SKM-1 (cell line): ENCODE measurements around the gene HTR4.
"Not testable (repeated sequence)": the region's sequence is repeated elsewhere in the genome, so short reads cannot be mapped to it uniquely, and the experiment has no call there.

Experiments used
- DNase-seq: peaks from one replicate; lab custom pipeline; 2025; ENCODE audit not compliant: unreplicated experiment; lab: John Stamatoyannopoulos, UW

Gene HTR4

GRCh38 chr5:148539851-148540250 is 114.5 kb downstream of the HTR4 start:
- no peak for DNase-seq

DNA sequence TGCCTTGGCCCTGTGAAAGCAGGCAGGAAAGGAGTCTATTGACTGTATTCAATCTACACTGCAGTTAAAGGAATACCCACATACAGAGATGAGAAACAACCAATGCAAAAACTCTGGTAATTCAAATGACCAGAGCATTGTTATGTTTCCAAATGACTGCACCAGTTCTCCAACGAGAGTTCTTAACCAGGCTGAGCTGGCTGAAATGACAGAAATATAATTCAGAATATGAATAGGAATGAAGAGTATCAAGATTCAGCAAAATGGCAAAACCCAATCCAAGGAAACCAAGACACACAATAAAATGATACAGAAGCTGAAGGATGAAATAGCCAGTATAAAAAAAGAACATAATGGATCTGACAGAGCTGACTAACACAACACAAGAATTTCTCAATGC is 119.1 kb downstream of the HTR4 start:
- DNase-seq: no peak

GRCh38 chr5:148532969-148533670 is 121.2 kb downstream of the HTR4 start:
- DNase-seq: no peak

GRCh38 chr5:148529450-148529849 is 124.9 kb downstream of the HTR4 start:
- DNase-seq: not testable (repeated sequence)

DNA sequence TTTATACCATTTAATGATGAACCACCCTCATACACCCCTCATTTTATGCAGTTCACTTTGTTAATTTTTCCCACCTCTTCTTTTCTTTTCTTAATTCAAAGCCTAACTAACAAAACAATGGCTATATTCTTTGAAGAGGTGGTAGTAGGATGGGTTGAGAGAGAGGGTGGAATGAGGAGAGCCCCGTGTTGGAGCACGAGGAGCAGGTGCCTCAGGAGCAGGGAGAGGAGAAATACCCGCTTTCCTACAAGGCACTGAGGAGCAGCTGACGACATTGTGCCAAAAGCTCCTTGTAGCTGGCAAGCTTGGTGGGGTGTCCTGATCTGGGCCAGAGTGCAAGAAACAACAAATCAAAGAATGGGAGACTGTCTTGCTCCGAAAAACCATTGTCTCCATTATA is 129.6 kb downstream of the HTR4 start:
- no peak for DNase-seq

- DNase-seq: no peak
These were observed 131.2 kb downstream of the HTR4 start for GRCh38 chr5:148523139-148523538.

DNA sequence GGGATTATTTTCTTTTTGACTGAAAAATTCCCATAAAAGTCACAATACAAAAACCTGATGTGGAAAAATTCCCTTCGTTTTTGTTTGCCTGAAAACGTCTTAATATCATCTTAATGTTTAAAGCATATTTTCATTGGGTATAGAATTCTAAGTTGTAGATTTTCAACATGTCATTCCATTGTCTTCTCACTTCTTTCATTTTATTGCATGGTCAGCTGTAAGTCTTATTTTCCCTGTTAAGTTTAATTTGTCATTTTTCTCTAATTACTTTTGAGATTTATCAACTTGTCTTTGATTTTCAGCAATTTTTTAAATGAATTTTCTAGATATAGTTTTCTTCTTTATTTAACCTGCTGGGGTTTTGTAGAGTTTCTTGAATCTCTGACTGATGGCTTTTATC is 138.9 kb downstream of the HTR4 start:
- DNase-seq: no peak

GRCh38 chr5:148514344-148514743 is 140.0 kb downstream of the HTR4 start:
- no peak for DNase-seq

GRCh38 chr5:148512498-148512897 is 141.8 kb downstream of the HTR4 start:
- DNase-seq: no peak

GRCh38 chr5:148511810-148512347 is 142.4 kb downstream of the HTR4 start:
- DNase-seq: no peak

DNA sequence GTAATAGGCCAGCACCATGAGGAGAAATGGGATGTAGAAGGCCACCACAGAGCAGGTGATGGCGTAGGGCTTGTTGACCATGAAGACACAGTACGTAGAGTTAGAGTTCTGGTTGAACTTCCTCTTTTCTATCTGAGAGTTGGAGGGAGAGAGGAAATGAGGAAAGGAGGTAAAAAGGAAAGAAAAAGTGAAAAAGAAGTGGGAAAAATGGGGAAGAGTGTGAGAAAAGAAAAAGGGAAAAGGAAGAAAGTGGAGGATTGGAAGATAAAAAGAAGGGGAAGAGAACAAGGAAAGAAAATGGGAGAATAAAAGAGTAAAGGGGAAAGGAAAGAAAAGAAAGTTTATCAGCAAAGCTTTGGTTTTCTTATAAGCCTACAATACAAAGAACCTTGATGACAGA is 144.4 kb downstream of the HTR4 start:
- no peak for DNase-seq

DNA sequence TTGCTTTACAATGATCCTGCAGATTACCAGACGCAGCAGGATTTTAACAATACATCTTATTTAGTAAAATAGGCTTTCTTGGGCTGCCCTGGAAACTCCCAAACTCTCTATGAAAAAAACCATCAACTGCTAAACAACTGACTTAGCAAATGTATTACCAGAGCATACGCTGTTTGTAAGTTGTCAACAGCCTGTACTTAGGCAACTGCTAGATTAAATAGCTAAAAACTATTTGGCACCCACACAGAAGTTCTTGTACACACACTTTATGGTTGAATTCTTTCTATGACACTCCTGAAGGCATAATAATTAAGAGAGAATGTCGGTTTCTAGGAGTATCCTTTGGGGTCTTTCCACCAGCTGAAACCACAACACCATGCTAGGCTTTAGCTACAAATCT is 146.7 kb downstream of the HTR4 start:
- no peak for DNase-seq

- DNase-seq: no peak
These were observed 154.9 kb downstream of the HTR4 start for GRCh38 chr5:148499452-148499851.

- no peak for DNase-seq
These were observed 156.6 kb downstream of the HTR4 start for GRCh38 chr5:148497757-148498156.

DNA sequence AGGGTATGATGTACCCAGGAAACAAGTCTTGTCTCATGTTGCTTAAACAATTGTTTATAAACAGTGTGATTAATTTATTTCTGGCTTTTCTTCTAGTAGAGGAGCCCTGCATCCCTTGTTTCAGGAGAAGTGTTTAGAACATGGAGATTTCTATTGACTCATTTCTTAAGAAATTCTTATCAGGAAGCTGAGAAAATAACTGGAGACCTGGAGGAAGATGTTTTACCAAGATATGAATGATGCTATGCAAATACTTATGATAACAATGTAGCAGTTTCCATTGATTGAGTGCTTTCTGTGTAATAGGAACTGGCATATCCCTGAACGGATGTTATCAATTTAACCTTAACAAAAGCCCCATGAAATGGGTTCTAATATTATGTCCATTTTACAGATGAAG is 162.0 kb downstream of the HTR4 start:
- no peak for DNase-seq

- DNase-seq: no peak
These were observed 162.5 kb downstream of the HTR4 start for GRCh38 chr5:148491793-148492184.

DNA sequence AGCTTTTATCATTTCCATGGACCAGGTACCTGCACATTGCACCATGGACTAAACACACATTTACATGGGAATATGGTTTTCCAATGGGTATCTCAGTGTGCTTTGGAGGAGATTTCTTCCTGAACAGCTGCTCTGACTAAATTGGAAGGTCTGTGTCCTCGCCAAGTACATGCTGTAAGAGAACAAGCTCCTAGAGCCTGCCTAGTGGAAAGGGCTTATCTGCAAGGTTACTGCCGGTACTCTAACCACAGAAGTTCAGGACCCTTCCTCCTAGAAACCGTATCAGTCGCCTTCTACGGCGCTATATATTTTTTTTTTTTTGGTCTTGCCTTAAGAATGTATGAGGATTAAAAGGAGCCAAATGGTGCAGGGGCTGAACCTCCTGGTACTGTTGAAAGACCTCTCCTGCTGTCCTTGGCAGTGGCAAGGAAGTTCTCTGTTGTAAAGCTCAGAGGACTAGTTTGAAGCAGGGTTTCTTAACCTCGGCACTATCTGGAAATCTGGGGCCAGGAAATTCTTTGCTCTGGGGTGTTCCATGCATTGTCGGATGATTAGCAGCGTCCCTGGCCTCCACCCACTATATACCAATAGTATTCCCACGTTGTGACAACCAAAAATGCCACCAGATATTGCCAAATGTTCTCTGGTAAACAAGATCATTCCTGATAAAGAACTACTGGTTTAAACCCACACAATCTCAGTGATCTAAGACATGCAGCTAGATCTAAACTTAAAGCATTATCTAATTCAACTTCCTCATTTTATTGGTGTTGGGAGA is 163.1 kb downstream of the HTR4 start:
- peak; percentile 18 for DNase-seq

DNA sequence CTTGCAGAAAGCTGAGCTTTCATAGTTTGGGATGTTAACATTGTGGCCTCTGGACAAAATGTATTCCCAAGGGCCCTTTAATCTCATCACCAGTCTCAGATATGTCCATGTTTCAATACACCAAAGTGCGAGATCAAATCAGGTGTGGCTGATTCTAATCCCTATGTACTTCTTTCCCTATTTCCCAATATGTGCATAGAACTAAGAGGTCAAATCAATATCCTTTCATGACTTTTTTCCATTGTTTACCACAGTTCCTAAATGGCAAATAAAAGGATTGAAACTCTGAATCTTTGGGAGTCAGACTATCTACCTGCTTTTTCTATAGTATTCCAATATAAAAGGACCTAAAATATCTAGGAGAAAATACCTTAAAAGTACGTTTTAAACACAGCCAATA is 165.6 kb downstream of the HTR4 start:
- no peak for DNase-seq

GRCh38 chr5:148486456-148486855 is 167.9 kb downstream of the HTR4 start:
- no peak for DNase-seq

GRCh38 chr5:148484651-148485050 is 169.7 kb downstream of the HTR4 start:
- no peak for DNase-seq

- no peak for DNase-seq
These were observed 170.6 kb downstream of the HTR4 start for GRCh38 chr5:148483750-148484149.

- DNase-seq: peak; percentile 46
These were observed 171.4 kb downstream of the HTR4 start for GRCh38 chr5:148482697-148483462.
